CD4-positive, alpha-beta T cell (primary cell): ENCODE results near the gene GPS2. TPM values are rescaled to one million over a fixed set of nuclear protein-coding genes. Genes with fewer than 3 reads are reported as not detected.

Source experiments
- ATAC-seq: fragments of 200-7000 bp; cut with Tn5 transposase; one replicate; pipeline ENCODE4 v1.10.0; 2022; ENCODE audit warnings: mild to moderate bottlenecking; ENCODE audit not compliant: poor library complexity
- CTCF ChIA-PET: fragments of 350-600 bp; sonication (Branson Sonifier 250); formaldehyde crosslinking; loops from one replicate; lab custom pipeline; 2021; ENCODE audit warnings: antibody characterized with exemption, inconsistent platforms; lab: Charles Lee
- POLR2A ChIA-PET: fragments of 350-600 bp; sonication (Branson Sonifier 250); formaldehyde crosslinking; loops from one replicate; lab custom pipeline; 2021; ENCODE audit warnings: antibody characterized with exemption, inconsistent platforms; lab: Charles Lee
- DNase-seq, 14 experiments: peaks; one replicate each; pipeline ENCODE4 v3.0.0-alpha.2; 2013 to 2020; ENCODE audit warnings: mixed read lengths in 2 of 14
- H3K27ac ChIP-seq, 2 donors: one replicate each; pipeline versions ENCODE4 v1.5.1 to v1.7.0; 2013; ENCODE audit warnings: low read length in 2 of 2, low read depth in 1 of 2, mild to moderate bottlenecking in 1 of 2
- H3K27me3 ChIP-seq, 2 experiments: 1 replicate in 1 of 2; 2 replicates in 1 of 2; pipeline versions ENCODE4 v1.6.1 to v1.7.0; 2013; ENCODE audit warnings: low read length in 2 of 2, control low read depth in 1 of 2, mild to moderate bottlenecking in 1 of 2, moderate library complexity in 1 of 2; ENCODE audit not compliant: insufficient read depth in 2 of 2, control insufficient read depth in 1 of 2
- H3K36me3 ChIP-seq: one replicate; pipeline ENCODE4 v1.6.1; 2013; ENCODE audit warnings: low read length, control low read depth; ENCODE audit not compliant: insufficient read depth
- H3K4me1 ChIP-seq: one replicate; pipeline ENCODE4 v1.6.1; 2013; ENCODE audit warnings: low read length, control low read depth; ENCODE audit not compliant: insufficient read depth
- H3K4me3 ChIP-seq: one replicate; pipeline ENCODE4 v1.5.1; 2013; ENCODE audit warnings: mild to moderate bottlenecking, low read length, moderate library complexity
- H3K9me3 ChIP-seq, 2 experiments: 1 replicate in 1 of 2; 2 replicates in 1 of 2; pipeline versions ENCODE4 v1.6.1 to v1.7.0; 2013; ENCODE audit warnings: low read length in 2 of 2, mild to moderate bottlenecking in 2 of 2, control low read depth in 1 of 2, moderate library complexity in 1 of 2; ENCODE audit not compliant: control insufficient read depth in 1 of 2, insufficient read depth in 1 of 2
- H3K27ac Mint-ChIP-seq: one replicate; pipeline ENCODE4 v1.8.0; 2020; ENCODE audit warnings: mixed read lengths
- H3K27me3 Mint-ChIP-seq: one replicate; pipeline ENCODE4 v1.8.0; 2021; ENCODE audit warnings: mixed read lengths
- H3K36me3 Mint-ChIP-seq: one replicate; pipeline ENCODE4 v1.8.0; 2021; ENCODE audit warnings: low read depth, mixed read lengths
- H3K4me1 Mint-ChIP-seq: one replicate; pipeline ENCODE4 v1.8.0; 2021; ENCODE audit warnings: low read depth, mixed read lengths
- H3K4me3 Mint-ChIP-seq: one replicate; pipeline ENCODE4 v1.8.0; 2020; ENCODE audit warnings: mild to moderate bottlenecking, mixed read lengths
- H3K9me3 Mint-ChIP-seq: one replicate; pipeline ENCODE4 v1.8.0; 2020; ENCODE audit warnings: mixed read lengths
- intact Hi-C, 2 experiments: fragments of 100-400 bp; cut with DNase I in 1 of 2; cut with micrococcal nuclease in 1 of 2; formaldehyde crosslinking; loops; one replicate each; pipeline versions ENCODE4 v1.15.1 to v1.9.0; 2023 to 2025; cut with DNase I, micrococcal nuclease
- total RNA-seq, 174 experiments: library from RNA in 2 of 174; stranded (reverse) in 2 of 174; gene quantifications; one replicate each; pipeline ENCODE4 v1.2.3 and lab custom pipeline; 2021 to 2026
- TF ChIP-seq, protein P1 (sequence below): fragments of 200-600 bp; IDR thresholded peaks from one replicate; pipeline ENCODE4 v1.8.0; 2022; ENCODE audit warnings: antibody characterized with exemption, mild to moderate bottlenecking

The GPS2 gene
- total RNA-seq, 2 experiments from 2014 or later, result 122 to 140 TPM

DNA sequence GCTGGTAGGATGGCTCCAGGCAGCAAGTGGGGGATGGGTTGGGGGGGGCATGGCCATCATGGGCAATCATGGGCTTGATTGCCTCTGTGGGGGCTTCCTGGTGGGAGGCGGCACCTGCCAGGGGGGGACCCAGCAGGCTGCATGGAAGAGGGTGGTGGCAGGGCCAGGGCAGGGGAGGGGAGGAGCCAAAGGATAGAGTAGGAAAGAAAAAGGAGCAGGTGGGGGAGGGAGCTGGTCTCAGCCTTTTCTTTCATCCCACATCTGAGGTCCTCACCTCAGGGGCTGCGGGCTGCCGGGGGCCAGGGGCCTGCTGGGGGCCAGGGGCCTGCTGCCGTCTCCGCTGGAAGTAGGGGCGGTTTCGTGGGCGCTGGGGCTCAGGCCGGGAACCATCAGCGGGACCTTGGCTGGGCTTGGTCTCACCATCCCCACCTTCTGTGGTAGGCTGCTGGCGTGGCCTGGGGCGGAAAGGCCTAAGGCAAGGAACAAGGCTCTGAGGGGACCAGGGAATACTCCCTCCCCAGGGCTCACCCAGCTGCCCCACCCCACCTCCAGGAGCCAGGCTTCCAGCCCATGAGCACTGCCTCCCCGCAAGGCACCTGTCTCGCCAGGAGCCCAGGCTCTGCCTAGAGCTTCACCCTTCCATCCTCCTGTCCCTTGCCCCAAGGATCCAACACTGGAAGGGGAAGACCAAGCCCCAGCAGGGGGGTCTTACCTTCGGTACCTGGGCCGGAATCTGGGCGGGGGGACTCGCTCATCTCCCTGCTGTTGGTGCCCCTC lies 25.7 kb downstream of the GPS2 start:
- TF ChIP-seq, protein P1, sequence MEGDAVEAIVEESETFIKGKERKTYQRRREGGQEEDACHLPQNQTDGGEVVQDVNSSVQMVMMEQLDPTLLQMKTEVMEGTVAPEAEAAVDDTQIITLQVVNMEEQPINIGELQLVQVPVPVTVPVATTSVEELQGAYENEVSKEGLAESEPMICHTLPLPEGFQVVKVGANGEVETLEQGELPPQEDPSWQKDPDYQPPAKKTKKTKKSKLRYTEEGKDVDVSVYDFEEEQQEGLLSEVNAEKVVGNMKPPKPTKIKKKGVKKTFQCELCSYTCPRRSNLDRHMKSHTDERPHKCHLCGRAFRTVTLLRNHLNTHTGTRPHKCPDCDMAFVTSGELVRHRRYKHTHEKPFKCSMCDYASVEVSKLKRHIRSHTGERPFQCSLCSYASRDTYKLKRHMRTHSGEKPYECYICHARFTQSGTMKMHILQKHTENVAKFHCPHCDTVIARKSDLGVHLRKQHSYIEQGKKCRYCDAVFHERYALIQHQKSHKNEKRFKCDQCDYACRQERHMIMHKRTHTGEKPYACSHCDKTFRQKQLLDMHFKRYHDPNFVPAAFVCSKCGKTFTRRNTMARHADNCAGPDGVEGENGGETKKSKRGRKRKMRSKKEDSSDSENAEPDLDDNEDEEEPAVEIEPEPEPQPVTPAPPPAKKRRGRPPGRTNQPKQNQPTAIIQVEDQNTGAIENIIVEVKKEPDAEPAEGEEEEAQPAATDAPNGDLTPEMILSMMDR, result no peak
- peaks cover 10% of the 10 kb centered on the region for H3K4me1 ChIP-seq
- Mint-ChIP-seq H3K4me3 (no peak overlapping the region), H3K9me3 (no peaks in the 10 kb centered on the region), H3K27ac (no peak overlapping the region), H3K27me3 (peaks cover 41% of the 10 kb centered on the region), H3K36me3 (no peaks in the 10 kb centered on the region), H3K4me1 (peaks cover 6% of the 10 kb centered on the region)
- no peak overlapping the region for H3K27ac ChIP-seq
- H3K27me3 ChIP-seq, result peaks cover 11 to 12% of the 10 kb centered on the region in 2 experiments
- no peak for ATAC-seq
- H3K36me3 ChIP-seq, result no peaks in the 10 kb centered on the region
- no peak for DNase-seq
- POLR2A ChIA-PET, result no interaction called here
- no peak overlapping the region for H3K4me3 ChIP-seq
- intact Hi-C loops, result loop anchor here in 1 of 2 experiments (5.0 kb wide), 1 partner anchor 242 kb away; no protein-coding TSS in a partner anchor
- CTCF ChIA-PET, result interaction anchor here (1.3 kb wide), 1 partner anchor 7 kb away, joined by 4 read pairs; no protein-coding TSS in a partner anchor
- H3K9me3 ChIP-seq, result no peaks in the 10 kb centered on the region

DNA sequence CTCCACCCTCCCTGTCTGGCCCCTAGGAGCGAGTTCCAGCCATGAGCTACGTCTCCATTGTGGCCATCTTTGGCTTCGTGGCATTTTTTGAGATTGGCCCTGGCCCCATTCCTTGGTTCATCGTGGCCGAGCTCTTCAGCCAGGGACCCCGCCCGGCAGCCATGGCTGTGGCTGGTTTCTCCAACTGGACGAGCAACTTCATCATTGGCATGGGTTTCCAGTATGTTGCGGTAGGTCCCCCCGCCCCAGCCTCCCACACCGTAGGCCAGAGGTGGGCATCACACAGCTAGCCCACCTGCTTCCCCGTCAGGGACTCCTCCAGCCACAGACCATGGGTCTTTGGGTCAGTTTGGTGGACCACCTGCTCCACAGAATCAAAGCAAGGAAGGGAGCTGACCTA lies 29.5 kb downstream of the GPS2 start:
- ATAC-seq (no peak), DNase-seq (no peak)
- TF ChIP-seq, protein P1, result no peak
- Mint-ChIP-seq H3K4me1 (peaks cover 18% of the 10 kb centered on the region), H3K27ac (no peak overlapping the region), H3K9me3 (no peaks in the 10 kb centered on the region), H3K4me3 (no peak overlapping the region), H3K36me3 (no peaks in the 10 kb centered on the region), H3K27me3 (peaks cover 55% of the 10 kb centered on the region)
- Histone ChIP-seq H3K4me3 (no peak overlapping the region), H3K4me1 (peaks cover 22% of the 10 kb centered on the region), H3K36me3 (no peaks in the 10 kb centered on the region), H3K9me3 (peaks cover 0 to 9% of the 10 kb centered on the region in 2 experiments), H3K27ac (no peak overlapping the region), H3K27me3 (peaks cover 38 to 43% of the 10 kb centered on the region in 2 experiments)
- intact Hi-C loops, result no loop called here
- ChIA-PET POLR2A (interaction anchor here (0.6 to 1.4 kb wide), 2 partner anchors 11 to 37 kb away, joined by 3 to 4 read pairs; no protein-coding TSS in a partner anchor), CTCF (interaction anchor here (1.0 to 1.2 kb wide), 2 partner anchors 10 to 12 kb away, joined by 4 to 5 read pairs; no protein-coding TSS in a partner anchor)

- Mint-ChIP-seq H3K4me3 (no peak overlapping the region), H3K27ac (no peak overlapping the region), H3K4me1 (peaks cover 26% of the 10 kb centered on the region), H3K9me3 (no peaks in the 10 kb centered on the region), H3K36me3 (no peaks in the 10 kb centered on the region), H3K27me3 (peaks cover 55% of the 10 kb centered on the region)
- Histone ChIP-seq H3K9me3 (peaks cover 0 to 9% of the 10 kb centered on the region in 2 experiments), H3K27me3 (peaks cover 38 to 47% of the 10 kb centered on the region in 2 experiments), H3K4me3 (no peak overlapping the region), H3K36me3 (no peaks in the 10 kb centered on the region), H3K4me1 (peaks cover 28% of the 10 kb centered on the region), H3K27ac (no peak overlapping the region)
- POLR2A ChIA-PET, result interaction anchor here (0.6 kb wide), 1 partner anchor 21 kb away, joined by 3 read pairs; no protein-coding TSS in a partner anchor
- CTCF ChIA-PET, result interaction anchor here (1.2 kb wide), 1 partner anchor 12 kb away, joined by 4 read pairs; no protein-coding TSS in a partner anchor
- ATAC-seq (no peak), DNase-seq (no peak)
- TF ChIP-seq, protein P1, result no peak
- intact Hi-C loops, result loop anchor here in 1 of 2 experiments (5.0 kb wide), 1 partner anchor 238 kb away; no protein-coding TSS in a partner anchor
Observed at GRCh38 chr17:7284911-7285310, 30.2 kb downstream of the GPS2 start.
